HUDEP-2 (cell line): ENCODE measurements around the gene CCT3.
"Not testable (repeated sequence)": the region's sequence is repeated elsewhere in the genome, so short reads cannot be mapped to it uniquely, and the experiment has no call there.

Experiments used
- DNase-seq, 76 experiments: peaks; one replicate each; lab custom pipeline; 2025; ENCODE audit not compliant: unreplicated experiment in 76 of 76; lab: John Stamatoyannopoulos, UW

Gene CCT3

DNA sequence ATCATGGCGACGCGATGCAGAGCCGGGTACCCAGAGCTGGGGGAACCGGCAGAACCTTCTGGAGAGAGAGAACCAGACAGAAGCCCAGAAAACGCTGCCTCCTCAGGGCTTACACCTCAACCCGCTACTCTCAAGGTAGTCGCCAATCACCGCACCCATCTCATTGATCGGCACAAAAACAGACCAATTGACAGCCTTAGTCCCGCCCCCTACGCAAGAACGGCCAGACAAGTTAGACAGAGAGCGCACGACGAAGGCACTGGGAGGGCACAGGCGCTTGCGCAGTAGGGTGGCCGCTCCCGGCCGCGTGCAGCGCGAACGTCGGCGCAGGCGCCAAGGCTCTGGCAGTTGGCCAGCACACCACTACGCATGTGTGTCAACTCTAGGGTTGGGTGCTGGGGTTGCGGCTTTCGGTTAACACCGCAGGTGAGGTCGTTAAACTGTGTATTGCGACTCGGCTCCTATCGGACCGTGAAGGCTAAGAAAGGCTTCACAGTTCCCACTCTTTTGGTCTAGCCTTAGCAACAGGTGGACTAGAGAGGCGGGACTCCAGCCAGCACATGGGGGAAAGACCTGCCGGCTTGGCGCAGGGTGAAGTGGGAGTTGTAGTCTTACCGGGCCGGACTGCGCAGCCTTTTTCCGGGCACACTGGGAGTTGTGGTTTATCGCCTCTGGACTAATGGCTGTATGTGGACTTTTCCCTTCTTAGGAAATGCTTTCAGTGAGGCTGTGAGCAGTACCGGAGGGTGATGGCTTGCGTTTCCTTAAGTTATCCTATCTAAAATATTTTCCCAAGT, at the start of gene CCT3, which contains the start of gene TSACC:
TSS of gene CCT3 (minus strand) at position 113 of the 797 bp plus-strand sequence. CDS start at position 5, 108 bp downstream.
TSS of gene TSACC (plus strand) at position 347 of the 797 bp plus-strand sequence. CDS start 1,232 bp downstream, outside the sequence.
- DNase-seq: peak; percentile 83 to 100 (median 98)

DNA sequence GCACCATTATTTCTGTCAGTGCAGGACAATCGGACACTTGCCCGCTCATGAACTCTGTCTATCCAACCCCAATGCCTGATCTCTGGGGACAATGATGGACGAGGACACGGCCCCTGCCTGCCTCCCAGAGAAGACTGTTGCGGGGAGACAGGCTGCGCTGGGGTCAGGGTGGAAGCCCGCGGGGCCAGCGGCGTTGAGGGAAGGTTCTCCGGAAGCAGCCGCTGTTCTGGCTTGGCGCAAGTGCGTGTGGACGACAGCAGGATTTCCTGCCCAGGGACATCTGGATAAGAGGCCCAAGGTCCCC, 49.7 kb upstream of the CCT3 start:
- no peak for DNase-seq

DNA sequence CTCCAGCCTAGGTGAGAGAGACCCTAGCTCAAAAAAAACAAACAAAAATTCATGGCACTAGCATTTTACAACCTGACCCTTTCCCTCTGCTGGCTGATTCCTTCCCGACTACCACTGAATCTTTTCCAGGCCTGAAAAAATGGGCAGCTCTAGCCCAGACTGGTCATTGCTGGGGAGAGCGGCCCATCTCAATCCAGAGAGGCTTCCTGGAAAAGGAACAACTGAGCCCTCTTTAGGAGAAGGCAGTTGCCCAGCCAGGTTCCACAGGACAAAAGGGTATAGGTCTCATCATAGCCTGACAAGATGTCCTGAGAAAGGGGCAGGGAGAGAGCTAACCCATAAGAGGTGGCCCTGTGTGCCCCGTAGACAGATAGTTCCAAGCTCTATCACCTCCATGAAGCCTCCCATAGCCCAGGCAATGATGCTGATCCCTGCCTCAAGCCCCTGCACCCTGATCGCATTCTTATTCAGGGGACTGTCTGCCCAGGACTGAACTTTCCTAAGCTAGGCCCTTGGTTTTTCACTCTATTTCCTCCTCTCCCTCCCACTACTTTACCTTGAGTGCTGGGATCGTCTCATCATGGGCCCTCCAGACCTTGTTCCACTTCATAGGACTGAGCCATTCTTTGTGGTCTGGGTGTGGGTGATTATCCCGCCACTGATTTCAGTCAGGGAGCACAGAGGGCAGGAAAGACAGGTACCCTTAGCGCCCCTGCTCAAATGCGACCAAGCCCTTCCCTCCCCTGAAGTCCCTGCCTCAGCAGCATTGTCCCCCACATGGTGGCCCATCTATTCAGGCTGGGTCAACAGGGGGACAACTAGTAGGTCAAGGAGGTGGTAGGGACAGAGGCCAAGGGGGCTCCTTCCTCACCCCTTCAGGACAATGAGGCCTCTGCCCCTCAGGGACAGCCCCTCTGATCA, 49.1 kb upstream of the CCT3 start:
- DNase-seq: no peak

DNA sequence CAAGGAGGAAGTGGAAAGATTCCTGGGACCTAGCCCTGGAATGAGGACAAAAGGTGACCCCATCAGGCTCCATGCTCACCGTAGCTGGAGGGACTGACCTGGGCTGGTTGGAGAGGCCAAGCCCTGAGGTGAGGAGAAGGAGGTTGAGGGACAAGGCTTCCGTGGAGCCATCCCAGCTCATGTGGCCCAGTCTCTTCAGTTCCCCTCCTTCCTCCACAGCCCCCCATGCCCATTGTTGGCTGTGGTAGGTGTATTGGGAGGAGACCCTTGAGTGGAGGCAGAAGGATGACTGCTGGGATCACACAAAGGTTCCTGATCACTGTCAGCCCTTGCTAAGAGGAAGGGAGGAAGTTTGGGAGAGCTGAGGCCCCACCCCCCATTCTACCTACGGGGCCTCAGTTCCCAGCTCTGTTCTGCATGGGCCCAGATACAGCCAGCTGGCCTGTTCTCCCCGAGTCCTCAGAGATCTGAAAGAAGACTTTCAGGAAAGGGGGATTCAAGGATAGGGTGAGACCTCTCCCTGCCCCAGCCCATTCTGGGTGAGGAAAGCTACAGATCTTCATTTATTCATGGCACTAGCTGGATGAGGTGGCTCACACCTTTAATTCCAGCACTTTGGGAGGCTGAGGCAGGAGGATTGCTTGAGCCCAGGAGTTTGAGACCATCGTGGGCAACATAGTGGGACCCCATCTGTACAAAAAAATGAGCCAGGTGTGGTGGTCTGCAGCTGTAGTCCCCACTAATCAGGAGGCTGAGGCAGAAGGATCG, 48.2 kb upstream of the CCT3 start:
- no peak for DNase-seq

DNA sequence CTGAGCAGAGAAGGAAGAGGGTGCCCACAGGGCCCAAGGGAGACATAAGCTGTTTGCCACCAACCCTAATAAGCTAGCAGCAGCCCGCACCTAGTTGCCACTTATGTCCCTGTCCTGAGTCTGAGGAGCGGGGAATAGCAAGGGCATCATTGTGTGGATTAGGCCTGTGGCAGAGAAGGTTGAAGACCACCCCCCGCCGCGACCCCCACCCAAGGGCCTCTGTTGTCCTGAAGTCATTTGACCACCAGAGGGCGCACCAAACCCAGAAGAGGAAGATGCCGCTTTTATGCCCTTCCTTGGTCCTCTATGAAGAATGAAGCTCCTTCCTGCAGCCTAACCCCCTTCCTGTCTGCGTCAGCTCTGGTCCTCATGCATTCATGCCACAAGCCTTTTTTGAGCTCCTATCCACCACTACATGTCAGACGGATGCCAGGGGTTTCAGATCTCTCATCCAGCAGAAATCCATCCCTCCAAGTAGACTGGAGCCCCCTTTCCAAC, 47.5 kb upstream of the CCT3 start:
- peak in 37 of 76 experiments; percentile 2 to 54 (median 32) for DNase-seq

DNA sequence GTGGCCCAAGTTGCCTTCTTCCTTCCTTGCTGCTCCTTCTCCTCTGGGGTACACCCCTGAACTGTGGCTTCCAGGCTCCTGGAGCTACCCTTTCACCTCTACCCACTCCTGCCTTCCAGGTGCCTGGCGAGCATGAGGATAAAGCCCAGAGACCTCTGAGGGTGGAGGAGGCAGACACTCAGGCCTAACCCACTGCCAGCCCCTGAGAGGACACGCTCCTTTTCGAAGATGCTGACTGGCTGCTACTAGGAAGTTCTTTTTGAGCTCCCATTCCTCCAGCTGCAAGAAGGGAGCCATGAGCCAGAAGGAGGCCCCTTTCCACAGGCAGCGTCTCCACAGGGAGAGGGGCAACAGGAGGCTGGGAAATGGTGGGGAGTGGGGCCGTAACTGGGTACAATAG, 46.6 kb upstream of the CCT3 start:
- no peak for DNase-seq

DNA sequence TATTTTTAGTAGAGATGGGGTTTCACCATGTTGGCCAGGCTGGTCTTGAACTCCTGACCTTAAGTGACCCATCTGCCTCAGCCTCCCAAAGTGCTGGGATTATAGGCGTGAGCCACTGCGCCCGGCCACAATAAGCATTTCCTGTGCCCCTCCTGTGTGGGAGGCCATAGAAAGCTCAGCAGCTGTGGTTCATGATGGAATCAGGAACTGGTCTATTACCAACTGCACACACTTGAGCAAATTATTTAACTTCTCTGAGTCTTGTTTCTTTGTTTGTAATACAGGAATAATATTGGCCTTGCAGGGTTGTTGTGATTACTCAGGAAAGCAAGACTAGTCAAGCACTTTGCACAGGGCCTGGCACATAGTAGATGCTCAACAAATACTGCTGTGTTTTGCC, 45.9 kb upstream of the CCT3 start:
- no peak for DNase-seq

DNA sequence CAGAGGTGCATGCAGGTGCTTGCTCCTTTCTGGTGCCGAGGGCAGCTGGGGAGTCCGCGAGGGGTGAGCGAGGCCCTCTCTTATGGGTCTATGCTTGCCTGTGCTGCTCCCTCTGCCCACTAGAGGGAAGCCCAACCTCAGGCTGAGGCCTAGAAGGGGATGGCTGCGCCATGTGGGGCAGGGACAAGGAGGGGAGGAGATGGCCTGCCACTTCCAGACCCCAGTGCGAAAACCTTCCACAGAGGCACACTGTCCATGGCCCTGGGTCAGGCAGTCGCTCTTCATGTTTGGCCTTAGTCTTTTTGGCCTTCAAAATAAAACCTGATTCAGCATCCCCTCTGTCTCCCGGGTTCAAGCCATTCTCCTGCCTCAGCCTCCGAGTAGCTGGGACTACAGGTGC, 44.9 kb upstream of the CCT3 start:
- peak in 45 of 76 experiments; percentile 1 to 67 (median 27) for DNase-seq

DNA sequence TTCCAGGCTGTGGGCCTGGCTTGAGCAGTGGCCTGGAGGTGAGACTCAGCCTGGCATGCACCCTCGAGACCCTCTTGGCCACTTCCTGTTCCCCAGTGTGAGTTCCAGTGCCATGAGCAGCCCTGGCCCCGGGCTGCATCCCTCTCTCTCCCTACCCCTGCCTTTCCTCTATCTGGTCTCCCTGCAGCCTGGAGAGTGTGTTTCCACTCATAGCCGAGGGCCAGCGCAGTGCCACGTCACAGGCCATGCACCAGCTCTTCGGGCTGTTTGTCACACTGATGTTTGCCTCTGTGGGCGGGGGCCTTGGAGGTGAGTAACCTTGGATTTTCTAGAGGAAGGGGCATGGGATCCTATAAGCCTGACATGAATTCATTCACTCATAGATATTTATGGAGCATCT, 44.5 kb upstream of the CCT3 start:
- no peak for DNase-seq

DNA sequence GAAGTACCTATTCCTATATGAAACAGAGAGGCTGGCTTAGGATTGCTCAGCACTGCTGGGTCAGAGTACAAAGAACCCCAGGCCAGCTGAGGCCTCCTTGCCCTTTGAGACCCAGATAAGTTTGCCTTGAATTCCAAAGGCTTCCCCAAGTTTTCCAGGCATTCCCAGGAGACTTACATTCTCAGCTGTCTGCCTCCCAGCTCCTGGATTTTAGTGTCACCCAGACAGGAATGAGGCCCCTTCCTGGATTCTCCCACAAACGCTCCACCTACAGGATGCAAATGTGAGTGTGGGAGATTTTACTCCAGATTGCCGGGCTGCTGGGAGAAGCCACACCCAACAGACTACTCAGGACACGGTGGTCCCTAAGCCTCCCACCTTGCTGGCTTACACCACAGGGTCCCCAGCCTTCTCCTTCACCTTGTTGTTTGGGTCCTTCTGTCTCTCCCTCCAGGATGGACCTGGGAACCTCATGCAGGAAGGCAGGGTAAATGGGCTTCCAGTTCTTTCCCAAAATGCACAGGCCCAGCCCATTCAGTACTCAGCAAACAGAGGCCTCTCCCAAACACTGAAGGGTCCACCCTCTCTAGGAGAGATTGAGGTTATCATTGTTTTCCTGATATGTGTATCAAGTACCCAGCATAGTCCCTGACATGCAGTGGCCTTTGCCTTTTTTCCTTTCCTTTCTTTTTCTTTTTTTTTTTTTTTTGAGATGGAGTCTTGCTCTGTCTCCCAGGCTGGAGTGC, 41.5 kb upstream of the CCT3 start:
- DNase-seq: no peak

DNA sequence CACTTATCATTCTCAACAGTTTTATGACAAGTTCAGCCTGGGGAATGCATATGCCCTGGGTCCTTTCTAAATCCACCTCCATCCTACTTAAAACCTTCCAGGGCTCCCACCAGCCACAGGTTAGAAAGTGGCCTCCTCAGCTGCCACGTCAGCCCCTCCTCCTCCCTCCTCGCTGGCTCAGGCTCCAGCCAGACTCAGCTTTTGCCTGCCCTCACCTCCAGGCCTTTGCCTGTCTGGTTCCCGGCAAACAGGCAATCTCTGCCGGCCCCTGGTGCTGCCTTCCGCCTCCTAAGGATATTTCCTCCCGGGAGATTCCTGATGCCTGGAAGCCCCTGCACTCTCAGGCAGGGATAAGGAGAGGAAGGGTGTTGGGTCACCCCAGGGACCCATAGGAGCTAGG, 40.5 kb upstream of the CCT3 start:
- DNase-seq: no peak

DNA sequence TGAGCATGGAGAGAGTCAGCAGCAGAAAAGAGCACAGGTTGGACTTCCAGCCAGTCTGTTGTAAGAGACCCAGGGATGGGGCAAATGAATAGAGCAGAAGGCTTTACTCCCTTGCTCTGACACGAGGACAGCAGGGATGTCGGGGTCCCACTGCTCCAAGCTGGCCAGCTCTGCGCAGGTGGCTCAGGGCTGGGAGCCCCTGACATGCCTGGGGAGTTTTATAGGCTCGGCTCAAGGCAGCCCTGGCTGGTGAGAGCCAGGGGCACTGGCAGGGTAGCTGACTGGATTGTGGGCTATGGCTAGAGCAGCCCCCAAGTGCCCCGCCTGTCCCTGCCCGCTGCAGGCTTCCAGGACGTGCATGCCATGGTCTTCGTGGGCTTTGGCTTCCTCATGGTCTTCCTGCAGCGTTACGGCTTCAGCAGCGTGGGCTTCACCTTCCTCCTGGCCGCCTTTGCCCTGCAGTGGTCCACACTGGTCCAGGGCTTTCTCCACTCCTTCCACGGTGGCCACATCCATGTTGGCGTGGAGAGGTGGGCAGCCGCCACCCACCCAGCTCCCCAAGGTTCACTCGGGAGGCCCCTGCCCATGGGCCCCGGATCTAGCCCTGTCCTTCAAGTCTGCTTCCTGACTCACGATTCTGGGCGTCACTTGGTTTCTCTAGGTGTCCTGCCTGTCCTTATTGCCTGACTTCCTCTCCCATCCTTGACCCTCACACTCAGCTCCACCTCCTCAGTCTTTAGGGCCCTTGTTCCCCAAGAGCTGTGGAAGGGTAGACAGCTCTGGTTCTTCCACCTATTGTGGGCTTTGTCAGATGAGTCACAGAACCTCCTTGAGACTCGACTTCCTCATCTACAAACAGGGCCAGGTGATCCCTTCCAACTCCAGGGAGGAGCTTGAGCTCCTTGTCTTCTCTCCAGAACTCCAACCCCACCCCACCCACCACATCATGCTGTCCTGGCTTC, 39.1 kb upstream of the CCT3 start:
- DNase-seq: no peak

DNA sequence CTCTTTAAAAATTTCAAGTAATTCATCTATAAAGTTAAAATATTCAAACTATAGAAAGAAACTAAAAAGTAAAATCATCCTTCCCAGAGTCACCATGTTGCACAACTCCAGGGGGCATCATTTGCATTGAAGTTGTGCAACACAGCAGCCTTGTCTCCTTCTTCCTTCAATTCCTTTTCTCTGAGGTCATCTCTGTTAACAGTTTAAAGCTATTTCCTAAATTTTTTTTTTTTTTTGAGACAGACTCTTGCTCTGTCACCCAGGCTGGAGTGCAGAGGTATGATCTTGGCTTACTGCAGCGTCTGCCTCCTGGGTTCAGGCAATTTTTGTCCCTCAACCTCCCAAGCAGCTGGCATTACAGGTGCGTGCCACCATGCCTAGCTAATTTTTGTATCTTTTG, 38.1 kb upstream of the CCT3 start:
- DNase-seq: no peak

DNA sequence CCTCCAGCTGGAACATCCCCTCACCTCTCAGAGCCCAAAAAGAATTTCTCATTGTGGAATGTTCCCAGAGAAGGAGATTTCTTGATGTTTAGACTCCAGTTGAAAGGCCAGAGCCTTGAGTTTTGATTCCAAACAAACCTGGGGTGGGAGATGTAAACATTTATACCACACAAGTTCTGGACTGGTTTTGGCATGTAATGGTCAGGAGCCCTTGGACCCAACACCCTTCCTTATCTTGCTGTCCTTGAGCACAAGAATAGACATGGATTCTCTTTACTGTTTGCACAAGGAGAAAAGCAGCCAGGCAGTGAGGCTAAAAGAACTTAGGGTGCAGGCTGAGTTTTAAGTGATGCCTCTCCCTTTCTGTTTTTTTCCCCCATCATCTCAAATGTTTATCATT, 35.5 kb upstream of the CCT3 start:
- no peak for DNase-seq

DNA sequence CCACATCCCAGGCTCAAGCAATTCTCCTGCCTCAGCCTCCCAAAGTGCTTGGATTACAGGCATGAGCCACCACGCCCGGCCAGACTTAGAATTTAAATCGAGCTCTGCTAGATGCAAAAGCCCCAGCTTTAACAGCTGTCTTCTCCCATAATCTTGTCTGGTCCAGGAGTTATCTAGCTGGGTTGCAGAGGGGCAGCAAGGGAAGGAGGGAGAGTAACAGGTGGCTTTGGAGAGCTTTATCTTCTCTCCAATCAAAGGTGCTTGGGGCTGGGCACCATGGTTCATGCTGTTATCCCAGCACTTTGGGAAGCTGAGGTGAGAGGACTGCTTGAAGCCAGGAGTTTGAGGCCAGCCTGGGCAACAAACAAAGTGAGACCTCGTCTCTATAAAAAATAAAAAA, 34.8 kb upstream of the CCT3 start:
- no peak for DNase-seq

DNA sequence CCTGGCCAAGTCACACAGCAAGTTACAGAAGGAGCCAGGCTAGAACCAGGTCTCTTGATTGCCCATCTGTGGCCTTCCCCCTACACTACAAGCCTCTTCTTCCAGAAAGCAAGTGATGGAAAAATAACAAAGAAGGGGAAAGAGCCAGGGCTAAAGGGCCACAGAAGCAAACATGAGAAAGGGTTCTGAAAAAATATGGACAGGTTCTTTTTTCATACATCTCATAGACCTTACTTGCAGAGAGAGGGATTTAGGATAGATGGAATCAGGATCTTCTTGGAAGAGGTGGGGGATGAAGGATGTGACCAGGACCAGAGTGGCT, 34.1 kb upstream of the CCT3 start:
- DNase-seq: no peak

DNA sequence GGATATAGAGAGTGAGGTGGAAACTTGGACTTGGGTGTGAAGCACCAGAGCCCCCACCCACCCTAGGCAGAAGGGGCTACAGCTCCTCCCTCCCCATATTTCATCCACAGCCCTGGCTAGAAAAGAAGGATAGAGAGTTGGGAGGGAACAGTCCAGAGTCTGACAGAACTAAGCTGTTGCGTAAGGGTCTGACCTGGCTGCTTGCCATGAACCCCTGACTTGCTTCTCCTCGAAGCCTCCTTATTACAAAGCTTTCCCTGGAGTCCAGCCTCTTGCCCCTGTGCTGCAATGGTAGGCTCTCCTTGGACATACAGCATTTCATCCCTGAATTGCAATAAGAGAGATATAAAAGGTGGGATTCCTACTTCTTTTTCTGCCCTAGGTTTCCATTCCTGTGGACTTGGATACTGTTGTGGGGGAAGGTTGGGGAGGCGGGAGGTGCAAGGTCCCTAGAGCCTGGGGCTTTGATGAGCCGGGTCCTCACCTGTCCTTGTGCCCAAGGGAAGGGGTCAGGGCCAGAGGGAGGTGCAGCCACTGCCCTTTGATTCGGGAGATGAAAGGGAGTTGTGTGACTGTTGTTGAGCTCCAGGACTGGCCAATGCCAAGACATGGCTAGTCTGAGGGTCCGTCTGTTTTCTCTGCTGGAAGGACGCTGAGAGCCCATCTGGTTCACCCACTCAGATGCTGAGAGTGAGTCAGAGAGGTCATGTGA, 33.6 kb upstream of the CCT3 start:
- DNase-seq: no peak

DNA sequence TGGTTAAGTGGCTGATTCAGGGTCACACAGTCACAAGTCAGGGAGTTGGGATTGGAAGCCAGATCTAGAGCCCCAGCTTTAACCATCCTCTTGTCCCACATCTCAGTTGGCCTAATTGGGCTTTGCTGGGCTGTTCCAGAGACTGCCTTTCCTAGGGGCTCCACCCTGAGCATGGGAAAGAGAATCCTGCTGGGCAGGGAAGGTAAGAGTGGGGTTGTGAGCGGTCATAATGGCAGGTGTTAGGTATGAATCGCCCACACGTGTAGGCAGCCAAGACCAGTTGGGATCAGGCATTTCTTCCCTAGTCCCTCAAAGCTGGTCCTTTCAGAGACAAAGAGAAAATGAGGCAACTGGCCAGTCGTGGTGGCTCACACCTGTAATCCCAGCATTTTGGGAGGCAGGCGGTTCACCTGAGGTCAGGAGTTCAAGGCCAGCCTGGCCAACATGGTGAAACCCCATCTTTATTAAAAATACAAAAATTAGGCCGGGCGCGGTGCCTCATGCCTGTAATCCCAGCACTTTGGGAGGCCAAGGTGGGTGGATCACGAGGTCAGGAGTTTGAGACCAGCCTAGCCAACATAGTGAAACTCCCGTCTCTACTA, 31.7 kb upstream of the CCT3 start:
- DNase-seq: not testable (repeated sequence)
